Activated CD4-positive, CD25-positive, alpha-beta regulatory T cell treated with anti-CD3 and anti-CD28 coated beads, Interleukin-2, amount 50 U/mL, for 24 hours (primary cell): ENCODE results near the gene KCNJ6.

Experiments used
- ATAC-seq, 2 donors: fragments of 150-1000 bp; cut with Tn5 transposase; one replicate each; pipeline ENCODE4 v1.10.0; 2021; ENCODE audit warnings: mild to moderate bottlenecking in 1 of 2, moderate library complexity in 1 of 2

Gene KCNJ6

GRCh38 chr21:37861561-37861960 is 54.7 kb downstream of the KCNJ6 start:
- no peak for ATAC-seq

DNA sequence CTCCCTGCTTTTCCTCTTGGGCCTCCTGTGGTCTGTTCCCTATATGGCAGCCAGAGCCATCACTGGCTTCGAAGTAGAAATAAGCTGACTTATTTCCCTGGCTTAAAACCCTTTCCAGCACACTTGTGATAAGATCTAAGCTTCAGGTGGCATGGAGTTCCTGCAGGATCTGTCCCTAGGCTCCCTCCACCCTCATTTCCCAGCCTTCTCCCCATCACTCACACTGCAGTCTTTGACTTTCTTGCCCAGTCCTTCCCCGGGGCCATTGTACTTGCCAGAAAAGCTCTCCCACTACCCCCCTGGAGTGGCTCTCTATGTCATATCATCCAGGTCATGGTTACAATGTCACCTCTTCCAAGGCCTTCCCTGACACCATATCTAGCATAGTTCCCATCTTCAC is 55.8 kb downstream of the KCNJ6 start:
- ATAC-seq, result no peak

GRCh38 chr21:37855647-37856625 is 60.3 kb downstream of the KCNJ6 start:
- ATAC-seq, result no peak

DNA sequence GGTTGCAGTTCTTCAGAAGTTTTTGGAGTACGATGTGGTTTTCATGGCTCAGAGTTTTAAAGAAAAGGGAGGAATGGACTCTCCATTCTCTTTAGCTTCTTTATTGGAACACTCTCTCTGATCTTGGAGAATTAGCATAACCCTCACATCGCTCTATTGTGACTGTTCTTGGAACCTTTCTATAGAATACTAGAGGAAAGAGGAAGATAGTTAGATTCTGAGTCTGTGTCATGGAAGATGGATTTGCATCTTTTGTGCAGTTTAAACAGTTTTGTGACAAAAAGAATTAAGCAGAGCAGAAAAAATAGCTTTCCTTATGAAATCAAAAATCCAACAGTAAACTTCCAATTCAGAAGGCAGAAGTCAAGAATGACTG is 61.0 kb downstream of the KCNJ6 start:
- no peak for ATAC-seq

- no peak for ATAC-seq
Observed at GRCh38 chr21:37849506-37850102, 66.7 kb downstream of the KCNJ6 start.

DNA sequence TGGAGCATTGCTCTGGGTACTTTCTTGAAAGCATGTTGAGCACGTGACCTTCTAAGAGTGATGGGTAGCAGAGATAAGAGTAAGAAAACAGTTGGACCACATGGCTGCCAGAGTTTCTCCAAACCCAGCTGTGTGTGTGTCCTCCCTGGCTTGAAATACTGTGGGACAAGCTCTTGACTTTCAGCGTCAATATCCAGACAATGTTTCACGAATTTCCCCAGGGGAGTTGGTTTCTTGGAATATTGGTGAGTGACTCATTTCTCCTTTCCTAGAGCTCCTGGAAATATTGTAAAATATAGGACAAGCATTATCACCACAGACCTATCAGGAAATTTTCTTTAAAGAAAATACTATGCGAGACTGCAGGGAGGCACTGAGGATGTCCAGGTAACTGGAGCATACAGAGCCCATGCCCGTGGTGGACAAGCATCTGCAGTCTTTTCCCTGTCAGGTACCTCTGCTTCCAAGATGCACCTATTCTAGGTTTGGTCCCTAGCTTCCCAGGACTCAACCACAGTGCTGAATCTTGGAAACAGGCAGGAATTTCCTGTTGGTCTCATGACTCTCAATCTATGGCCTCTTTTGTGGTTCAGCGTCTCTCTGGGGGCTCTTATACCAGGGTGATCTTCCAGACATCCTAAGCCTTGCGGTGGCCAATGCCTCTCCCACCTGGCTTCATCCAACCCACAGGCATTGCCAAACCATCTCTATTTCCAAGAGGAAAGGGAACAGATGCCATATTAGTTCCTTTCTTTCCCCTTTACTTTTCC is 67.4 kb downstream of the KCNJ6 start:
- ATAC-seq, result no peak

- no peak for ATAC-seq
Observed at GRCh38 chr21:37845535-37845934, 70.7 kb downstream of the KCNJ6 start.

- no peak for ATAC-seq
Observed at GRCh38 chr21:37843191-37843590, 73.1 kb downstream of the KCNJ6 start.

DNA sequence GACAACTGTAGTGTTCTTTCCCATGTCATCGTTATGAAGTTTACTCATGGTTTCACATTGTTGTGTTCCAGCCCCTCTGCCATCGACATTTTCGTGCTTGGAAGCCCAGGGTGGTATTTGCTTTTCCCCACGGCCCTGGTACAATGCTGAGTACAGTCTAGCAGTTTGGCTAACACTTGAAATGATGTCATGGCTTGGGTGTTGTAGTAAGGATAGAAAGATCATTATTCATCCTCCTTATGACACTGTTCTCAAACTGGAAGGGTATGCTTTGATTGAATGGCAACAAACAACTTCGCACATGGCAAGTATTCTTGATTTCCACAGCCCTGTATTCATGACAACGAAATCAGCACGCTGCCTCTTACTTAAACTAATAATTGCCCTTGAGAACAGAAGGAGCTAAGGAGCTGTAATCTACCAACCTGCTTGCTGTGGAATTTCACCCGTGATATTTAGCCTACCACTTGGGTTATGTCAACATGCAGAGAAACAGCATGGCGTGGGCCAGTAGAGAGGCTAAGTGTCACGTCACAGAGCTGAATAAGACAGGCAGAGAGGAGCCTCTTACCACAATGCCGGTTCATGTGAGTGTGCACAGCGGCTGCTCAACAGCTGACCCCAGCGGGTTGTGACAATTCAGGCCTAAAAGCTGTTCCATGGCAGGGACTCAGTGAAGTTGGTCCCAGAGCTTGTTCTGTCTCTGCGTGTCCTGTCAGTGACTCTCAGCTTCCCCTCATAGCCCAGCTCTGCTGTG is 73.9 kb downstream of the KCNJ6 start:
- no peak for ATAC-seq

- no peak for ATAC-seq
Observed at GRCh38 chr21:37837381-37837780, 78.9 kb downstream of the KCNJ6 start.

GRCh38 chr21:37835481-37835880 is 80.8 kb downstream of the KCNJ6 start:
- ATAC-seq, result no peak

GRCh38 chr21:37833301-37833700 is 83.0 kb downstream of the KCNJ6 start:
- no peak for ATAC-seq

DNA sequence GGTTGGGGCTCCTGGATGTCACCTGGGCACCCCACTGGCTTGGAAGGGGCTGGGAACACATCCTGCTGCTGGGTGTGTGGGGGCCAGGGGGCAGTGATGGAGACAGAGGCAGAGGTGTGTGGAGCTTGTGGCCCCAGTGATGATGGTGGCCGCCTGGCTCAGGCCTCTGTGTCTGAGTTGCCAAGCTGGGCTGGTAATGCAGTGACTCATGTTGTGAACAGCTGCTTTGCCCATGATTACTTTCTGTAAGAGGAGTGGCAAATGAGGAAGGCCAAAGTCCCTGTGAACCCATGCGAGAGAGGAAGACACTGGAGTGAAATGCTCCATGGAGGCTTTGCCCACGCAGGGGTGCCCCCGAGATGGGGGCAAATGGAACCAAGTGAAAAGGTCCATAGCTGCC is 86.8 kb downstream of the KCNJ6 start:
- ATAC-seq, result no peak

GRCh38 chr21:37828991-37829390 is 87.3 kb downstream of the KCNJ6 start:
- no peak for ATAC-seq

GRCh38 chr21:37828556-37828955 is 87.7 kb downstream of the KCNJ6 start:
- ATAC-seq, result no peak

DNA sequence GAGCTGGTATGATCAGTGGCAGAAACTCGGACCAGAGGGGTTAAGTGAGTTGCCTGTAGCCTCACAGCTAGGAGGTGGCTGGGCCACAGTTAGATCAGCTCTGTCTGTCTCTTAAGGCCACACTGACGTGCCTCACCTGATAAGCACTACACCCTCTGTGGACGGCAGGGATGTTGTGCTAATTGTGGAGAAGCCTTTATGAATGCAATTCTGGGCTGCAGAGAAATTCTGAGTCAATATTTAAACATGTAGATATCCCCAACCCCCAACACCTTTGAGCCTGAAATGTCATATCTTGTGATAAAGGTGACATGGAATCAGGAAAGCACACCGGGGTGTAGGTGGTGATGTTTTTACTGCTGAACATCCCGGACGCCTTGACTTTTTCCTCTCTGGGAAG is 88.3 kb downstream of the KCNJ6 start:
- ATAC-seq, result no peak

DNA sequence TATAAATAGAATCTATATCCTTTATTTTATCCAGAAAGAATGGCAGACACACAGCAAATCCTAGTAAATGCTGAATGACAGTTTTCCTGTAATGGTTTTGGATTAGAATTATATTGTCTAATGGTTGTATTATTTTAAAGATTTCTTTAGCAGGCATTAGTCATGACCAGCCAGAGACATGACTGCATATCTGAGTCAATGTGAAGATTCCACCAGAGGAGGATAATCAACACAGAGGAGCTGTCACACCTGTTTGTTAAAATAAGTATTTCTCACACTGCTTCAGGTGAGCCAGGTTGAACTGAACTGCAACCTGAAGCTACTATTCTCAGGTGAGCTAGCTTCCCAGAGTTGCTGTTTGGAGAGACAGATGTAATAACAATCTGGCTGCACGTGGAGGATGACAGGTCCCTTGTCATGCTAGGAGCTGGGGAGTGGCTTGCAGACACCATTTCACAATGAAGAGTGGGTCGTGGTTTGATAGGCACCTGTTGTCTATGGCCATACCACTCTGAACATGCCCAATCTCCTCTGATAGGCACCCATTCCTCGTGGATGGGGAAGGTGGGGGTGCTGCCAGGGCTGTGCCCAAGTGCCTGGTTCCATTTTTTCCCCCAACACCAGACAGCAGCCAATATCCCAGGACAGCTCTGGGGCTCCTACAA is 94.3 kb downstream of the KCNJ6 start:
- no peak for ATAC-seq

GRCh38 chr21:37821092-37821491 is 95.2 kb downstream of the KCNJ6 start:
- no peak for ATAC-seq

DNA sequence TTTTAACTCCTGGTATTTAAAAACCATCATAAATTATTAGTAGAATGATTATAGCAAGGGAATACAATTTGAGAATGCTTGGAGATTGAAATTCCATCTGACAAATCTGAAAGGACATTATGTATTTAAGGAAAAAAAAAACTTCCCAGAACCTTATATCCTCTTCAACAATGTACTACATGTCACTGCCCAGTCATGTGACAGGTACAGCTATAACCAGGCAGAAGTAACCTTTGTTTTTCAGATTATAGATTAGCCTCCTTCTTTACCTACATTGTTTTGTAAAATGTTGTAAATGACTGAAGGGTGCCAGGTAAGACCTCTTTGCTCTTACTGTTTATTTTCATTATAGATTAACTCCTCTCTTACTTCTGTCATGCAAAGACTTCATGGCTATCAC is 96.9 kb downstream of the KCNJ6 start:
- no peak for ATAC-seq

GRCh38 chr21:37817242-37817641 is 99.0 kb downstream of the KCNJ6 start:
- ATAC-seq, result no peak

DNA sequence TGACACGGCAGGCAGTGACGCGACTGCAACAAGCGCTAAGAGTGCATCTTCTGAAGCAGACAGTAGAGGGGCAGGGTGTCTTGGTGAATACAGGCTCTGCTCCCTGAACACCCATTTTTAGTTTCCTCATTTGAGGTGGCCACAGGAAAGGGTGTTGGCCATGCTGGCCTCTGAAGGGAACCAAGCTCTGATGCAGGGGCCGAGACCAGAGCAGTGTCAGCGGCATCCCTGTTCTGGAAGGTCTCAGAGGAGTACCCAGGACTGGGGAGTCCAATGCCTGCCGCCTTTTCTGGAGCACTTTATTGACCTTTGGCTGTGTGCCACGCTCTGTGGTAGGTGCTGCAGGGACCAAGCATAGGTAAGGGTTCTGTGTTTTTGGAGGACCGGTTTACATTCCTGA is 100.4 kb downstream of the KCNJ6 start:
- ATAC-seq, result no peak

DNA sequence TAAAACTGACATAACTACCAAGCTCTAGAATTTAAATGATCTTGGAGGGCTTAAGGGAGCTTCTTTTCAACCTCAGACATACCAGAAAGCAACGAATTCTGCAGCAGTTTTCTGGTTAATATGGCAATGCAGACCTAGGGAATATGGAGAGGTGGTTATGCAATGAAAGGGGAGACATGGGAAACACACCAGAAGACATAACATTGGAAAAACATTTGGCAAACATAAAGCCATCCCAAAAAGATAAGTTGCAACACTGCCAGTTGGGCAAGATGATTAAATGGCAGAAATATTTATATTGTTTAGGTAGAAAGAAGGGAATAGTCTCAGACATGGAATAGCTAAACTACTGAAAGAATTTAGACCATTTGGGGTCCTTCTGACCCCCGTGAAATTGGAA is 104.5 kb downstream of the KCNJ6 start:
- ATAC-seq, result no peak
